Measurements from ENCODE around the gene KRTAP22-2.

Gene KRTAP22-2
- total RNA-seq: 0 reads per million in 3 donors

DNA sequence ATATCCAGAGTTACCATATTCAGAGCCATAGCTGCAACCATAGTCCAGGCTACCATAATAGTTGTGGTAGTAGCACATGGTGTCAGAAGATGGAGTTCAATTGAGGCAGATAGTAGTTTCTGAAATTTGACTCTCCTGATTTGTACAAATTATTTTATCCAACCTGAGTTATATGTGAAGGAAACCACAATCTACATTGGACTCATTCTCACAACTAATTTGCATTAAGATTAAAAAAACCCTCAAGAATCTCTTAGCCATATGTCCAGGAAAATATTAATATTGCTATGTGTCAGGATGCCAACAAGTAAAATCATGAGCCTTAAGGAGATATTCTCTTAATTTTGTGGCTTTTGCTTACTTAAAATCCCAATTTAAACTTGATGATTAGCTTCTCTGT, at the start of gene KRTAP22-2:
KRTAP22-2 (minus strand) TSS at position 101 of the 400 bp plus-strand sequence.
- Histone ChIP-seq H3K4me1 (ENCODE audit: control insufficient read depth, insufficient read depth, low read length, poor library complexity, severe bottlenecking) (no peaks in the 10 kb centered on the region), H3K9me3 (ENCODE audit: control insufficient read depth, low read length) (no peaks in the 10 kb centered on the region), H3K27ac (ENCODE audit: insufficient read depth, low read length, poor library complexity, severe bottlenecking) (no peak within 1 kb of the TSS), H3K36me3 (ENCODE audit: control insufficient read depth, insufficient read depth, low read length) (no peaks in the 10 kb centered on the region), H3K27me3 (replicated peaks; ENCODE audit: control insufficient read depth, insufficient read depth, low read length, poor library complexity, severe bottlenecking) (no peaks in the 10 kb centered on the region), H3K4me3 (ENCODE audit: insufficient read depth, low read depth, low read length, poor library complexity, severe bottlenecking) (no peak within 1 kb of the TSS)
- DNase-seq: no peak

DNA sequence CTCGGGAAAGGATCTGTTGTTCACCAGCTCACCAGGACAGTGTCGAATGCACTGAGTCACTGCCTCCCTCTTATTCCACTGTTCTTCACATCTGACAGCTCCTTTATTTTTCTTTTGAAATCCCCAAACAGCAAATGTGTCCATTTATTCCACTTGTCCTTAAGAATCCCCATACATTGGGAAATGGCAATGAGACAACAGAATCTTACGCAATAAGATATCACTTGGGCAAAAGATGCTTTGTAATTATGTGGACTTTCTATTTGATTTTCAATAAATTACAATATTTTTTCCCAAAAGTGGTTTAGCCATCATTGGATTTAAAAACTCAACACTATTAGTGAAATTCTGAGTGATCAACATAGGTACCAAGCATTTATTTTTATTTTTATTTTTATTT, 48.5 kb upstream of the KRTAP22-2 start:
- Histone ChIP-seq H3K36me3 (ENCODE audit: control insufficient read depth, insufficient read depth, low read length) (no peaks in the 10 kb centered on the region), H3K4me1 (ENCODE audit: control insufficient read depth, insufficient read depth, low read length, poor library complexity, severe bottlenecking) (no peaks in the 10 kb centered on the region), H3K4me3 (ENCODE audit: insufficient read depth, low read depth, low read length, poor library complexity, severe bottlenecking) (no peak overlapping the region), H3K27me3 (replicated peaks; ENCODE audit: control insufficient read depth, insufficient read depth, low read length, poor library complexity, severe bottlenecking) (no peaks in the 10 kb centered on the region), H3K9me3 (ENCODE audit: control insufficient read depth, low read length) (no peaks in the 10 kb centered on the region), H3K27ac (ENCODE audit: insufficient read depth, low read length, poor library complexity, severe bottlenecking) (no peak overlapping the region)
- DNase-seq: no peak

- no peak for DNase-seq
- Histone ChIP-seq H3K27ac (ENCODE audit: insufficient read depth, low read length, poor library complexity, severe bottlenecking) (no peak within 1 kb of the TSS), H3K9me3 (ENCODE audit: control insufficient read depth, low read length) (no peaks in the 10 kb centered on the region), H3K27me3 (replicated peaks; ENCODE audit: control insufficient read depth, insufficient read depth, low read length, poor library complexity, severe bottlenecking) (no peaks in the 10 kb centered on the region), H3K36me3 (ENCODE audit: control insufficient read depth, insufficient read depth, low read length) (no peaks in the 10 kb centered on the region), H3K4me3 (ENCODE audit: insufficient read depth, low read depth, low read length, poor library complexity, severe bottlenecking) (no peak within 1 kb of the TSS), H3K4me1 (ENCODE audit: control insufficient read depth, insufficient read depth, low read length, poor library complexity, severe bottlenecking) (no peaks in the 10 kb centered on the region)
These were observed 44.7 kb upstream of the KRTAP22-2 start, which contains the start of gene KRTAP20-2 for GRCh38 chr21:30634906-30635305. TSS of gene KRTAP20-2 (plus strand) at chr21:30635206. CDS start at chr21:30635264, 58 bp downstream.

DNA sequence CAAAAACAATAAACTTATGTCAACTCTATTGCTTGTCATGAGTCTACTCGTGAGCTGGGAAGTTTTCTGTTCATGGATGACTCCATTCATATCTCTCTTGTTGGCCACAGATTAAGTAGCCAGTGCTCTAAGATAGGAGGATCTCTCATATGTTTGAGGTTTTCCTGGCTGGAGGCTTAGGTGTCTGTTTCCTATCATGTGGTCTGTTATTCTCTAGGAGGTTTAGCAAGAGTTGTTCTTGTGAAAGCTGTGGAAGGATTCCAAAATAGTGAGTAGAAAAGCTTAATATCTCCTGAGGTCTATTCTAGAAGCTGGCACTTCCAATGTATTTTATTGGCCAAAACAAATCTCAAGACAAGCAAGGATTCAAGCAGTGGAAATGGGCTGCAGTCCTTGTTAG, 39.0 kb upstream of the KRTAP22-2 start:
- Histone ChIP-seq H3K27ac (ENCODE audit: insufficient read depth, low read length, poor library complexity, severe bottlenecking) (no peak overlapping the region), H3K9me3 (ENCODE audit: control insufficient read depth, low read length) (no peaks in the 10 kb centered on the region), H3K27me3 (replicated peaks; ENCODE audit: control insufficient read depth, insufficient read depth, low read length, poor library complexity, severe bottlenecking) (no peaks in the 10 kb centered on the region), H3K4me3 (ENCODE audit: insufficient read depth, low read depth, low read length, poor library complexity, severe bottlenecking) (no peak overlapping the region), H3K36me3 (ENCODE audit: control insufficient read depth, insufficient read depth, low read length) (no peaks in the 10 kb centered on the region), H3K4me1 (ENCODE audit: control insufficient read depth, insufficient read depth, low read length, poor library complexity, severe bottlenecking) (no peaks in the 10 kb centered on the region)
- no peak for DNase-seq

GRCh38 chr21:30628109-30628508, 37.9 kb upstream of the KRTAP22-2 start:
- no peak for DNase-seq
- no peak overlapping the region for H3K27ac ChIP-seq (ENCODE audit: insufficient read depth, low read length, poor library complexity, severe bottlenecking)
- H3K36me3 ChIP-seq (ENCODE audit: control insufficient read depth, insufficient read depth, low read length): no peaks in the 10 kb centered on the region
- no peaks in the 10 kb centered on the region for H3K27me3 ChIP-seq (replicated peaks; ENCODE audit: control insufficient read depth, insufficient read depth, low read length, poor library complexity, severe bottlenecking)
- H3K4me1 ChIP-seq (ENCODE audit: control insufficient read depth, insufficient read depth, low read length, poor library complexity, severe bottlenecking): no peaks in the 10 kb centered on the region
- H3K9me3 ChIP-seq (ENCODE audit: control insufficient read depth, low read length): no peaks in the 10 kb centered on the region
- H3K4me3 ChIP-seq (ENCODE audit: insufficient read depth, low read depth, low read length, poor library complexity, severe bottlenecking): no peak overlapping the region

DNA sequence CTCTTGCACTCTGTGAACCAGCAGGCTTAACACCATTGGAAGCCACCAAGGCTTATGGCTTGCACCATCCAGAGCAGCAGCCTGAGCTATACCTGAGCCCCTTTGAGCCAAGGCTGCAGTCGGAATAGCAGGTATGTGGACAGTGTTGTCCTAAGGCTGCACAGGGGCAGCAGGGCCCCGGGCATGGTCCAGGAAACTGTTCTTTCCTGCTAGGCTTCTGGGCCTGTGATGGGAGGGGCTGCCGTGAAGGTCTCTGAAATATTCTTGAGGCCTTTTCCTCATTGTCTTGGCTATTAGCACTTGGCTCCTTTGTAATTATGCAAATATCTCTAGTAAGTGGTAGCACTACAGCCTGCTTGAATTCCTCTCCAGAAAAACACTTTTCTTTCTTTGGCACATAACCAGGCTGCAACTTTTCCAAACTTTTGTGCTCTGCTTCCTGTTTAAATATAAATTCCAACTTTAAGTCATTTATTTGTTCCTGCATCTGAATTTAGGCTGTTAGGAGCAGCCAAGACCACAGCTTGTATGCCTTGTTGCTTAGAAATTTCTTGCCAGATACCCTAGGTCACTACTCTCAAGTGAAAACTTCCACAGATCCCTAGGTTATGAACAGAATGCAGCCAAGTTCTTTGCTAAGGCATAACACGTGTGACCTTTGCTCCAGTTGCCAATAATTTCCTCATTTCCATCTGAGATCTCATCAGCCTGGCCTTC, 35.4 kb upstream of the KRTAP22-2 start:
- Histone ChIP-seq H3K27ac (ENCODE audit: insufficient read depth, low read length, poor library complexity, severe bottlenecking) (no peak overlapping the region), H3K4me3 (ENCODE audit: insufficient read depth, low read depth, low read length, poor library complexity, severe bottlenecking) (no peak overlapping the region), H3K36me3 (ENCODE audit: control insufficient read depth, insufficient read depth, low read length) (no peaks in the 10 kb centered on the region), H3K9me3 (ENCODE audit: control insufficient read depth, low read length) (no peaks in the 10 kb centered on the region), H3K4me1 (ENCODE audit: control insufficient read depth, insufficient read depth, low read length, poor library complexity, severe bottlenecking) (no peaks in the 10 kb centered on the region), H3K27me3 (replicated peaks; ENCODE audit: control insufficient read depth, insufficient read depth, low read length, poor library complexity, severe bottlenecking) (no peaks in the 10 kb centered on the region)
- DNase-seq: no peak

DNA sequence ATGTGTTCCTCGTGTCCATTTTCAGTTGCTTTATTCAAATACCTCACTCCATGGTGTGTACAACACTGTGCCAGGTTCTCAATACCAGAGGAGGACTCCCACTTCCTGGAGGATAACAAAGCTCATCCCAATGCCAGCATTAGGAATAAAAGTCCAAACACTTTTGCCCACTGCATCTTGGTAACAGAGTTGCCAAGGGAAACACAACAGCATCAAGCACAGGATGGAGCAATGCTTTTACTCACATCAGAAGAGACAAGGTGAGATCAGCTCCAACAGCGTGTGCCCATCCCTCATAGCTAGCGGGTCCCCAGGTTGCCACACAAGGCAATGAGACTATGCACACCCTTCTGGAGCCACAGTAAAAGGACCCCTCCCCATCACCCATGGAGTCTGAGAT, 33.2 kb upstream of the KRTAP22-2 start:
- Histone ChIP-seq H3K27me3 (replicated peaks; ENCODE audit: control insufficient read depth, insufficient read depth, low read length, poor library complexity, severe bottlenecking) (no peaks in the 10 kb centered on the region), H3K36me3 (ENCODE audit: control insufficient read depth, insufficient read depth, low read length) (no peaks in the 10 kb centered on the region), H3K27ac (ENCODE audit: insufficient read depth, low read length, poor library complexity, severe bottlenecking) (no peak overlapping the region), H3K9me3 (ENCODE audit: control insufficient read depth, low read length) (no peaks in the 10 kb centered on the region), H3K4me3 (ENCODE audit: insufficient read depth, low read depth, low read length, poor library complexity, severe bottlenecking) (no peak overlapping the region), H3K4me1 (ENCODE audit: control insufficient read depth, insufficient read depth, low read length, poor library complexity, severe bottlenecking) (no peaks in the 10 kb centered on the region)
- DNase-seq: no peak

DNA sequence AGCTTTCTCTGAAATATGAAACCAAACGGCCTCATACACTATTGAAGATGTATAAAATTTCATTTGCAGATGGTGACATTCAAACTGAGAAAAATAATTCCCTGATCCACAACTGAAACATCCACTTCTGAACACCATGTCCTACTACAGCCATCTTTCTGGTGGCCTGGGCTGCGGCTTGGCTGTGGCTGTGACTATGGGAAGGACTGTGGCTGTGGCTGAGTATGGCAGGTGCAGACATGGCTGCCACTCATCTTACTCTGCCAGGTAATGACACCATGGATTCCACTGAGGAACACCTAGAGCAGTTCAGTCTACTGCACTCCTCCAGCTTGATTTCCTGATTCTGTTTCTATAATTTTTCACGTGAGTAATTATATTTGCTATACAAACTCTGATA, 30.3 kb upstream of the KRTAP22-2 start, which contains the start of gene KRTAP20-4:
KRTAP20-4 (plus strand) TSS at position 106 of the 400 bp plus-strand sequence.
- Histone ChIP-seq H3K36me3 (ENCODE audit: control insufficient read depth, insufficient read depth, low read length) (no peaks in the 10 kb centered on the region), H3K4me3 (ENCODE audit: insufficient read depth, low read depth, low read length, poor library complexity, severe bottlenecking) (no peak within 1 kb of the TSS), H3K27ac (ENCODE audit: insufficient read depth, low read length, poor library complexity, severe bottlenecking) (no peak within 1 kb of the TSS), H3K27me3 (replicated peaks; ENCODE audit: control insufficient read depth, insufficient read depth, low read length, poor library complexity, severe bottlenecking) (no peaks in the 10 kb centered on the region), H3K9me3 (ENCODE audit: control insufficient read depth, low read length) (no peaks in the 10 kb centered on the region), H3K4me1 (ENCODE audit: control insufficient read depth, insufficient read depth, low read length, poor library complexity, severe bottlenecking) (no peaks in the 10 kb centered on the region)
- DNase-seq: no peak

DNA sequence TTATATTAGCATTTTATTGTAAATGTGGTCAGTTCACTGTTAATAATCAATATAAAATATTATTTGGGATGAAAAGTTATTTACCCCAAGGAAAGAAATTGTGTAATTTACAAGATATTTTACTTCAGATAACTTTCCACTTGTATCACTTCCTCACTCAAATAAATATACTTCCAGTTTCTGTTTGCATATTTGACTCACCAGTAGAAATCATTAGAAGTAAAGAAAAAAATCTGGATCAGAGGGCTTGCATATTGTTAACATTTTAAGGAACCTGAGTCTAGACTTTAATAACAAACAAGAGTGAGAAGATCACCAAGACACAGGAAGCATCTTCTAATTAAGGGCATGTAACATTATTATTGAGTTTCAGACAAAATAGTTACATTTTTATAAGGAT, 29.9 kb upstream of the KRTAP22-2 start:
- Histone ChIP-seq H3K36me3 (ENCODE audit: control insufficient read depth, insufficient read depth, low read length) (no peaks in the 10 kb centered on the region), H3K9me3 (ENCODE audit: control insufficient read depth, low read length) (no peaks in the 10 kb centered on the region), H3K27ac (ENCODE audit: insufficient read depth, low read length, poor library complexity, severe bottlenecking) (no peak overlapping the region), H3K4me1 (ENCODE audit: control insufficient read depth, insufficient read depth, low read length, poor library complexity, severe bottlenecking) (no peaks in the 10 kb centered on the region), H3K4me3 (ENCODE audit: insufficient read depth, low read depth, low read length, poor library complexity, severe bottlenecking) (no peak overlapping the region), H3K27me3 (replicated peaks; ENCODE audit: control insufficient read depth, insufficient read depth, low read length, poor library complexity, severe bottlenecking) (no peaks in the 10 kb centered on the region)
- no peak for DNase-seq

GRCh38 chr21:30616125-30616524, 25.9 kb upstream of the KRTAP22-2 start, which contains the start of gene KRTAP20-1:
TSS of gene KRTAP20-1 (plus strand) at chr21:30616425. CDS start at chr21:30616455, 30 bp downstream.
- no peak within 1 kb of the TSS for H3K27ac ChIP-seq (ENCODE audit: insufficient read depth, low read length, poor library complexity, severe bottlenecking)
- no peaks in the 10 kb centered on the region for H3K36me3 ChIP-seq (ENCODE audit: control insufficient read depth, insufficient read depth, low read length)
- no peaks in the 10 kb centered on the region for H3K27me3 ChIP-seq (replicated peaks; ENCODE audit: control insufficient read depth, insufficient read depth, low read length, poor library complexity, severe bottlenecking)
- H3K9me3 ChIP-seq (ENCODE audit: control insufficient read depth, low read length): no peaks in the 10 kb centered on the region
- H3K4me1 ChIP-seq (ENCODE audit: control insufficient read depth, insufficient read depth, low read length, poor library complexity, severe bottlenecking): no peaks in the 10 kb centered on the region
- H3K4me3 ChIP-seq (ENCODE audit: insufficient read depth, low read depth, low read length, poor library complexity, severe bottlenecking): no peak within 1 kb of the TSS
- no peak for DNase-seq
